ENCODE measurements around the gene DLG1.

The DLG1 gene

GRCh38 chr3:197320582-197320981, 22.2 kb upstream of the DLG1 start:
- in situ Hi-C loops (cut with HindIII; ENCODE audit: low sequenced_read_pairs) = no loop called here

GRCh38 chr3:197317250-197317963, 19.0 kb upstream of the DLG1 start:
- in situ Hi-C loops (cut with HindIII; ENCODE audit: low sequenced_read_pairs) = no loop called here

GRCh38 chr3:197312431-197312830, 14.0 kb upstream of the DLG1 start:
- in situ Hi-C loops (cut with HindIII; ENCODE audit: low sequenced_read_pairs) = no loop called here

GRCh38 chr3:197311591-197311990, 13.2 kb upstream of the DLG1 start:
- in situ Hi-C loops (cut with HindIII; ENCODE audit: low sequenced_read_pairs) = no loop called here

GRCh38 chr3:197309528-197310361, 11.3 kb upstream of the DLG1 start:
- in situ Hi-C loops (cut with HindIII; ENCODE audit: low sequenced_read_pairs) = no loop called here

- in situ Hi-C loops (cut with HindIII; ENCODE audit: low sequenced_read_pairs) = no loop called here
These were observed 10.2 kb upstream of the DLG1 start for GRCh38 chr3:197308591-197308990.

- in situ Hi-C loops (cut with HindIII; ENCODE audit: low sequenced_read_pairs) = no loop called here
These were observed 8.1 kb upstream of the DLG1 start for GRCh38 chr3:197306374-197307086.

- in situ Hi-C loops (cut with HindIII; ENCODE audit: low sequenced_read_pairs) = no loop called here
These were observed 7.4 kb upstream of the DLG1 start for GRCh38 chr3:197305854-197306253.

GRCh38 chr3:197303452-197303851, 5.0 kb upstream of the DLG1 start:
- in situ Hi-C loops (cut with HindIII; ENCODE audit: low sequenced_read_pairs) = no loop called here

GRCh38 chr3:197302696-197303341, 4.4 kb upstream of the DLG1 start:
- in situ Hi-C loops (cut with HindIII; ENCODE audit: low sequenced_read_pairs) = no loop called here

GRCh38 chr3:197302033-197302432, 3.6 kb upstream of the DLG1 start:
- in situ Hi-C loops (cut with HindIII; ENCODE audit: low sequenced_read_pairs) = no loop called here

- in situ Hi-C loops (cut with HindIII; ENCODE audit: low sequenced_read_pairs) = no loop called here
These were observed 1.9 kb upstream of the DLG1 start for GRCh38 chr3:197300361-197300760.

- in situ Hi-C loops (cut with HindIII; ENCODE audit: low sequenced_read_pairs) = no loop called here
These were observed 788 bp upstream of the DLG1 start for GRCh38 chr3:197298945-197299854.

GRCh38 chr3:197297476-197298340, 704 bp downstream of the DLG1 start:
- in situ Hi-C loops (cut with HindIII; ENCODE audit: low sequenced_read_pairs) = no loop called here

GRCh38 chr3:197297002-197297401, 1.4 kb downstream of the DLG1 start:
- in situ Hi-C loops (cut with HindIII; ENCODE audit: low sequenced_read_pairs) = no loop called here

- in situ Hi-C loops (cut with HindIII; ENCODE audit: low sequenced_read_pairs) = no loop called here
These were observed 1.9 kb downstream of the DLG1 start for GRCh38 chr3:197296545-197296944.

- in situ Hi-C loops (cut with HindIII; ENCODE audit: low sequenced_read_pairs) = no loop called here
These were observed 2.5 kb downstream of the DLG1 start for GRCh38 chr3:197295871-197296270.

GRCh38 chr3:197293605-197294237, 4.7 kb downstream of the DLG1 start:
- in situ Hi-C loops (cut with HindIII; ENCODE audit: low sequenced_read_pairs) = no loop called here

GRCh38 chr3:197292648-197293047, 5.8 kb downstream of the DLG1 start:
- in situ Hi-C loops (cut with HindIII; ENCODE audit: low sequenced_read_pairs) = no loop called here

Measured in endothelial cell of hepatic sinusoid (primary cell).